GM06990 (cell line): ENCODE data around the gene KSR2.

Source experiments
- DNase-seq: peaks from one replicate; pipeline ENCODE4 v3.0.0-alpha.2; 2011; ENCODE audit not compliant: insufficient read length; ENCODE audit errors: extremely low read depth
- H3K27me3 ChIP-seq: replicated peaks from 2 replicates; pipeline ENCODE4 v1.6.0; 2011; ENCODE audit warnings: low read length; ENCODE audit not compliant: control insufficient read depth, insufficient read depth
- H3K36me3 ChIP-seq: 2 replicates; pipeline ENCODE4 v1.5.1; 2011; ENCODE audit warnings: low read length; ENCODE audit not compliant: control insufficient read depth, insufficient read depth
- H3K4me3 ChIP-seq: replicated peaks from 2 replicates; pipeline ENCODE4 v1.5.1; 2011; ENCODE audit warnings: low read depth, mild to moderate bottlenecking, control low read depth, low read length
- TF ChIP-seq, protein P1 (sequence below): IDR thresholded peaks from 2 replicates; pipeline ENCODE4 v1.5.1; 2011; ENCODE audit warnings: low read length, control low read depth, mild to moderate bottlenecking, inconsistent platforms; ENCODE audit not compliant: insufficient read depth, poor library complexity, severe bottlenecking

KSR2 gene

GRCh38 chr12:117523971-117524370 is 444.8 kb downstream of the KSR2 start:
- Histone ChIP-seq H3K4me3 (no peak overlapping the region), H3K36me3 (no peaks in the 10 kb centered on the region), H3K27me3 (no peaks in the 10 kb centered on the region; the same call in none of the 2 replicates)
- no peak for DNase-seq
- TF ChIP-seq, protein P1, sequence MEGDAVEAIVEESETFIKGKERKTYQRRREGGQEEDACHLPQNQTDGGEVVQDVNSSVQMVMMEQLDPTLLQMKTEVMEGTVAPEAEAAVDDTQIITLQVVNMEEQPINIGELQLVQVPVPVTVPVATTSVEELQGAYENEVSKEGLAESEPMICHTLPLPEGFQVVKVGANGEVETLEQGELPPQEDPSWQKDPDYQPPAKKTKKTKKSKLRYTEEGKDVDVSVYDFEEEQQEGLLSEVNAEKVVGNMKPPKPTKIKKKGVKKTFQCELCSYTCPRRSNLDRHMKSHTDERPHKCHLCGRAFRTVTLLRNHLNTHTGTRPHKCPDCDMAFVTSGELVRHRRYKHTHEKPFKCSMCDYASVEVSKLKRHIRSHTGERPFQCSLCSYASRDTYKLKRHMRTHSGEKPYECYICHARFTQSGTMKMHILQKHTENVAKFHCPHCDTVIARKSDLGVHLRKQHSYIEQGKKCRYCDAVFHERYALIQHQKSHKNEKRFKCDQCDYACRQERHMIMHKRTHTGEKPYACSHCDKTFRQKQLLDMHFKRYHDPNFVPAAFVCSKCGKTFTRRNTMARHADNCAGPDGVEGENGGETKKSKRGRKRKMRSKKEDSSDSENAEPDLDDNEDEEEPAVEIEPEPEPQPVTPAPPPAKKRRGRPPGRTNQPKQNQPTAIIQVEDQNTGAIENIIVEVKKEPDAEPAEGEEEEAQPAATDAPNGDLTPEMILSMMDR, result no peak

DNA sequence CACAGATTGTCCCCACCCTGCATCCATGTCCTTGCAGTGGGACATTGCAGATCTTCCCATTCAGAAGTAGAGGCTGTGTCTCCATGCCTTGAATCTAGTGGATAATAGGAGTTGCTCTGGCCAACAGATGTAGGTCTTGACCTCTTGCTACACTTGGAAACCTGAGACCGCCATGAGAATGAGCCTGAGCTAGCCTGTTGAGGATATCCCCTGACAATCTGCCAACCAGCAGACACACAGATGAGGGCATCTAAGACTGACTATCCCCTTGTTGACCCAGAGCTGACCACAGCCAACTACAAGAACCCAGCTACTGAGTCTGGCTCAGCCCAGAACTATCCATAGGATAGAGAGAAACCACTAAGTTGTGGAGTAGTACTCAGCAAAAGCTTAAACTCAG is 446.2 kb downstream of the KSR2 start:
- H3K36me3 ChIP-seq, result no peaks in the 10 kb centered on the region
- TF ChIP-seq, protein P1, result no peak

DNA sequence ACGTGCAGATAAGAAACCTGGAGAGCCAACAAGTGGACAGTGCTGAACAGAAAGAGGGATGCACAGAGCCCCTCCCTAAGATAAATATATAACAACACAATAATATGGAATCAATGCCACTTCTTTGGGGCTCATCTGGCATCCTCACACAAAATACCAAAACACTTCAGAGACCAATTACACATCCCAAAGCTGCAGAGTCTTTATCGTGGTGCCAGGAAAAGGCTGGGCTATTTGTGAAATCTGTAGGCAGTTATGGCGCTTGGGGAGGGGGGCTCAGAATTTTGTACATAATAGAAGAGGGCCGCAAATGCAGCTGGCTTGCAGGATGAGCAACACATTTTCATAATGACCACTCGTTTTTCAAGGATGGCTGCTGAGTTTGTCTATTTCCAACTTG is 446.9 kb downstream of the KSR2 start:
- Histone ChIP-seq H3K27me3 (no peaks in the 10 kb centered on the region; the same call in 1 of the 2 replicates), H3K4me3 (no peak overlapping the region), H3K36me3 (no peaks in the 10 kb centered on the region)
- TF ChIP-seq, protein P1, result no peak
- no peak for DNase-seq

More for the DNA sequence above, 446.2 kb downstream of the KSR2 start:
- Histone ChIP-seq H3K27me3 (no peaks in the 10 kb centered on the region; the same call in 1 of the 2 replicates), H3K4me3 (no peak overlapping the region)
- DNase-seq, result no peak

DNA sequence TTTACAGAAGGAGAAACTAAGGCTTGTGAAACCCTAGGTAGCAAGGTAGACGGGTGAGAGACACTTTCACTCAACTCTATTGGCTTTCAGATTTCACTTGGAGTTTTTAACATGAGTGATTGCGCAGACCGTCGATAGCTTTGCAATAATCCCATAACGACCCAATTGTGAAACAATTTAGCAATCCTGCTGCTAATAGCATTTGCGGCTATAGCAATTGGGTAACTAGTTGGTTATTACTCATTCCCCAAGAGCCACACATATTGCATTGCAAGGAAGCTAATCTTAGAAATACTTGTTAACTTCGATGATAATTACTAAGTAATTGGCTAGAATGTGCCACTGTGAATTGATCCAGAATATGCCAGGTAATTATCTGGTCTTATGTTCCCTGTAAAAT is 447.4 kb downstream of the KSR2 start:
- TF ChIP-seq, protein P1, result no peak
- no peak for DNase-seq
- no peak overlapping the region for H3K4me3 ChIP-seq
- no peaks in the 10 kb centered on the region; the same call in 1 of the 2 replicates for H3K27me3 ChIP-seq
- no peaks in the 10 kb centered on the region for H3K36me3 ChIP-seq

DNA sequence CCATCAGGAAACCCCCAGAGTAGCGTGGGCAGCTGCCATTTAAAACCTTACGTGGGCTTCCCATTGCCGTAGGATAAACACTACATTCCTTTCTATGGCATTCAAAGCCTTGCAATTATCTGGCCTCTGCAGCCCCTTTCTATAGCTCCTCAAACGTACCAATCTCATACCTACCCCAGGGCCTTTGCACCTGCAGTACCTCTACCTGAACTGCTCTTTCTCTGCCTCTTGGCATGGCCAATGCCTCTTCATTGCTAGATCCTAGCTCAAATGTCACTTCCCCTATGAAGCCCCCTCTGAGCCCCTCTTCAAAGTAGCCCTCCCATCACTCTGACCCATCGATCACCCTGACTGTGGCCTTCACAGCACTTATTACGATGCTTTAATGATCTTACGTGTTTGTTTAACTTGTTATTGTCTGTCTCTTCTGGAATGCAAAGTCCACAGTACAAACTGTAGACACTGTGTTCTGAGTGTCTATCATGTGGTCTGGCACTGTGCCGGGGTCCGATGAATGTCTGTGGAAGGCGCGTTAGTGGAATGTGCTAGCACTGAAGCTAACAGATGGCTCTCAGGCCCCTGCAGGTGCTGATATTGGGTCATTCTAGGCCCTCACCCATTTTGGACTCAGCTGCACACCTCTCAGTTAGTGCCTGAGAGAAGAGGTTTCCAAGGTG is 450.1 kb downstream of the KSR2 start:
- H3K4me3 ChIP-seq, result no peak overlapping the region
- no peak for DNase-seq

More for the DNA sequence above, 450.1 kb downstream of the KSR2 start:
- Histone ChIP-seq H3K27me3 (no peaks in the 10 kb centered on the region; the same call in 1 of the 2 replicates), H3K36me3 (no peaks in the 10 kb centered on the region)
- TF ChIP-seq, protein P1, result no peak
